Activated CD4-positive, alpha-beta memory T cell treated with anti-CD3 and anti-CD28 coated beads, Interleukin-2, amount 10 ng/mL, durations not matched to agents 7 days and 5 days (primary cell): ENCODE measurements around the gene ITPRIPL1. TPM values are rescaled to one million over a fixed set of nuclear protein-coding genes. Genes with fewer than 3 reads are reported as not detected.
A peak's percentile ranks its signal among the peaks of the same experiment; 100 is the strongest.
"Not testable (repeated sequence)": the region's sequence is repeated elsewhere in the genome, so short reads cannot be mapped to it uniquely, and the experiment has no call there.

Experiments
- CTCF ChIA-PET: fragments of 350-600 bp; sonication (Branson Sonifier 250); formaldehyde crosslinking; loops from one replicate; lab custom pipeline; 2021; ENCODE audit warnings: antibody characterized with exemption, inconsistent platforms; lab: Charles Lee
- POLR2A ChIA-PET: fragments of 350-600 bp; sonication (Branson Sonifier 250); formaldehyde crosslinking; loops from one replicate; lab custom pipeline; 2021; ENCODE audit warnings: antibody characterized with exemption; lab: Charles Lee
- DNase-seq: peaks from one replicate; pipeline ENCODE4 v3.0.0-alpha.2; 2020
- H3K27ac Mint-ChIP-seq: one replicate; pipeline ENCODE4 v1.8.0; 2021; ENCODE audit warnings: mild to moderate bottlenecking, mixed read lengths
- H3K27me3 Mint-ChIP-seq: one replicate; pipeline ENCODE4 v1.8.0; 2021; ENCODE audit warnings: mixed read lengths
- H3K36me3 Mint-ChIP-seq: one replicate; pipeline ENCODE4 v1.8.0; 2021; ENCODE audit warnings: low read depth, mixed read lengths
- H3K4me1 Mint-ChIP-seq: one replicate; pipeline ENCODE4 v1.8.0; 2021; ENCODE audit warnings: mixed read lengths
- H3K4me3 Mint-ChIP-seq: one replicate; pipeline ENCODE4 v1.8.0; 2021; ENCODE audit warnings: mild to moderate bottlenecking, mixed read lengths
- H3K9me3 Mint-ChIP-seq: one replicate; pipeline ENCODE4 v1.8.0; 2021; ENCODE audit warnings: mixed read lengths
- total RNA-seq, 2 experiments: library from RNA; stranded (reverse); gene quantifications; one replicate each; pipeline ENCODE4 v1.2.3, GENCODE V29; 2021

Gene ITPRIPL1, protein sequence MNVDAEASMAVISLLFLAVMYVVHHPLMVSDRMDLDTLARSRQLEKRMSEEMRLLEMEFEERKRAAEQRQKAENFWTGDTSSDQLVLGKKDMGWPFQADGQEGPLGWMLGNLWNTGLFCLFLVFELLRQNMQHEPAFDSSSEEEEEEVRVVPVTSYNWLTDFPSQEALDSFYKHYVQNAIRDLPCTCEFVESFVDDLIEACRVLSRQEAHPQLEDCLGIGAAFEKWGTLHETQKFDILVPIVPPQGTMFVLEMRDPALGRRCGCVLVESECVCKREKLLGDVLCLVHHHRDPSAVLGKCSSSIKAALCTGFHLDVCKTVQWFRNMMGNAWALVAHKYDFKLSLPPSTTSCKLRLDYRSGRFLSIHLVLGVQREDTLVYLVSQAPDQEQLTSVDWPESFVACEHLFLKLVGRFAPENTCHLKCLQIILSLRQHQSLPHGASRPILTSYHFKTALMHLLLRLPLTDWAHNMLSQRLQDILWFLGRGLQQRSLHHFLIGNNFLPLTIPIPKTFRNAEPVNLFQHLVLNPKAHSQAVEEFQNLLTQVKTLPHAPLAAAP
- total RNA-seq = 10 to 100 TPM; 43.7 to 46.3 TPM

DNA sequence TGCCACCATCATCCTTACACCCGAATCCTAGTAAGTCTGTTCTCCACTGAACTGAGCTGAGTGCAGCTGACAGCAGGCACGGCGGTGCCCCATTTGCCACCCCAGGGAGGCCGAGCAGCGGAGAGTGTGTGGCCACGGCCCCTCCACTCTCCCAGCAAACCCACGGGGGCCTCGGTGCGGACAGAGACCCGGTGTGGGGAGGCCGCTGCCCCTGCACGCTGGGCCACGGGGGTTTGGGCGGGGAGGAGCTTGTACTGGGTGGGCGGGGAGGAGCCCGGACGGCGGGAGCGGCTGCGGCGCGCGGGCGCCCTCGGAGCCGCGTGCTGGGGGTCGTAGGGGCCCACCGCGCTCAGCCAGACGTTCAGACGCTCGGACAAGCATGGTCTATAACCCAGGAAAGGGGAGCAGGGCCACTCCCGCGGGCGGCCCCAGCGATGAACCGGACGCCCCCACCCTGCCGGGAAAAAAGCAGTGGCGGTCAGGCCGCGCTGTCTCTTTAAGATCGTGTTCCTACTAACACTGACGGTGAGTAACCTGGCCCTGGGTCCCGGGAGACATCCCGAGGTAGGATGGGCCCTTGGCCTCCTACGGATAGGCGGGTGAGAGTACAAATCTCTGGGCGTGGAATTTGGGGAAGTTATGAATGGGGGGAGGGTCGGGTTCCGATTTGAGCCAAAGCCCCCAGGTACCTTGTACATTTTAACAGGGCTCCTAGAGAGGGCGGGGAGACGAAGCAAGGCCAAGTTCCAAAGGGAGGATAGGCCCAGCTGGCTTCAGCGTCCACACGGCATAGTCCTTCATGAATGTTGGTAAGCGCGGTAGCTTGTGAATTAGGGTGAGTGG is at the start of gene ITPRIPL1:
Gene ITPRIPL1, plus strand, starts transcription at position 277 of the 843 bp plus-strand sequence. Its CDS starts 523 bp downstream, at position 800.
- Mint-ChIP-seq H3K9me3 (no peaks in the 10 kb centered on the region), H3K27me3 (no peaks in the 10 kb centered on the region), H3K36me3 (peaks cover 49% of the 10 kb centered on the region), H3K27ac (peak within 1 kb of the TSS; percentile 90), H3K4me3 (peak within 1 kb of the TSS; percentile 89), H3K4me1 (peaks cover 68% of the 10 kb centered on the region)
- DNase-seq = peak; percentile 43
- ChIA-PET CTCF (interaction anchor here (0.7 to 3.5 kb wide), 9 partner anchors 10 to 212 kb away, joined by 3 to 28 read pairs (median 3); partner anchors contain the start of gene NCAPH), POLR2A (interaction anchor here (0.6 to 11.7 kb wide), 10 partner anchors 9 to 213 kb away, joined by 3 to 422 read pairs (median 4); partner anchors contain the start of genes ARID5A, NCAPH, SNRNP200 and STARD7)

DNA sequence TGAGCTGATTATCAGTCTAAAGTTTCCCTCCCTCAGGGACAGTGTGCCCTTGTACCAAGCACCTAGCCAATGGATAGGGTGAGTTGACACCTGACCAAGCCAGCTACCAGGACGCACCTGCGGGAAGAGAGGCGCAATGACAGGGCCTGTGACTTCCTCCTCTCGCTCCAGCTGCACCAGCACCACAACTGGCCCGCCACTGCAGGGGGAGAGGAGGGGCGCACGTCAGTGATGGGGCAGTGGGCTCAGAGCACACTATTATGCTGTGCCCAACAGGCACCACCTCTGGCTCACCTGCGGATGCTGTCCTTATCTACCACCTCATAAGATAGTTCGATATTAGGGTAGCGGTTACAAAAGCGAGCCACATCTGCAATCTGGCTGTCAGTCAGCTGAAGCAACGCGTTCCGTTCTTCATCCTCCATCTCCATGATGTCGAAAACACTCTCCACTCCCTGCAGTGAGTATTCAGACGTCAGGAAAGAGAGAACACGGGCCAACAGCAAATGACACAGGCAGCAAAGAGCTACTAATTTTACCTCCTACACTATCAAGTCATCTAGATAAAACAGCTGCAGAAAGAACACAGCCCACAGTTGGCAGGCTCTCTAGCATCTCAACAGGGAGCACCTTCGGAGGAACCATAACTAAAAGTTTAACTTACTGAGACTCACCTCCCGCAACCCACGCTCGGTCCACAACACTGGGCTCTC is 48.2 kb upstream of the ITPRIPL1 start:
- no peak overlapping the region for H3K27ac Mint-ChIP-seq
- peaks cover 78% of the 10 kb centered on the region for H3K36me3 Mint-ChIP-seq
- H3K27me3 Mint-ChIP-seq = no peaks in the 10 kb centered on the region
- no peaks in the 10 kb centered on the region for H3K9me3 Mint-ChIP-seq
- H3K4me1 Mint-ChIP-seq = no peaks in the 10 kb centered on the region
- ChIA-PET CTCF (no interaction called here), POLR2A (interaction anchor here (0.9 kb wide), 1 partner anchor 10 kb away, joined by 3 read pairs; no protein-coding TSS in a partner anchor)
- H3K4me3 Mint-ChIP-seq = no peak overlapping the region
- DNase-seq = no peak

DNA sequence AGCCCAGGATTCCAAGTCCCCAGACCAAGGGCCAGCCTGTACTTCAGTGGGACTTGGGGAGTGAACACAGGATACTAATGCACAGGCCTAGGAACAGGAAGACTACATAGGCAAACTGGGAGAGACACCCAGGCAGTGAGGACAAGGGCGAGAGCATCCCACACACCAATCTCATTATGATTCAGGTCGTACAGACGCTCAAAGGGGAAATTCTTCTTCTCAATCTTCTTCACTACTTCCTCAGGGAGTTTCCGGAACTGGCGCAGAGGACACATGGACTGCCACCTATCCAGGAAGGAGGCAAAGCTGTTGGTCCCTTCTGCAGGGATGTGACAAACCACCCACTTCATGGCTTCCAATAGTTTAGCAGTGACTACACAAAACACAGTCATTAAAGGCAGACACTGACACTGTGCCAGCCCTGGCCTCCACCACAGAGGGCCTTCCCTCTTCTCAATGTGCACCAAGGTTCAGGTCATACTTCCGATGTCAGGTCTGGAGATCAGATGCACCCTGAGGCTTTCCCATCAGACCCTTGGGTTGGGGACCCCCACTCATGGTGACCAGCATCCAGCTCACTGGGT is 37.8 kb upstream of the ITPRIPL1 start:
- no peak for DNase-seq
- H3K27me3 Mint-ChIP-seq = no peaks in the 10 kb centered on the region
- H3K9me3 Mint-ChIP-seq = no peaks in the 10 kb centered on the region
- H3K27ac Mint-ChIP-seq = no peak overlapping the region
- no peaks in the 10 kb centered on the region for H3K4me1 Mint-ChIP-seq
- ChIA-PET CTCF (no interaction called here), POLR2A (interaction anchor here (1.3 to 1.4 kb wide), 3 partner anchors 19 to 79 kb away, joined by 3 read pairs; partner anchors contain the start of genes NCAPH and STARD7)
- peaks cover 91% of the 10 kb centered on the region for H3K36me3 Mint-ChIP-seq
- no peak overlapping the region for H3K4me3 Mint-ChIP-seq

DNA sequence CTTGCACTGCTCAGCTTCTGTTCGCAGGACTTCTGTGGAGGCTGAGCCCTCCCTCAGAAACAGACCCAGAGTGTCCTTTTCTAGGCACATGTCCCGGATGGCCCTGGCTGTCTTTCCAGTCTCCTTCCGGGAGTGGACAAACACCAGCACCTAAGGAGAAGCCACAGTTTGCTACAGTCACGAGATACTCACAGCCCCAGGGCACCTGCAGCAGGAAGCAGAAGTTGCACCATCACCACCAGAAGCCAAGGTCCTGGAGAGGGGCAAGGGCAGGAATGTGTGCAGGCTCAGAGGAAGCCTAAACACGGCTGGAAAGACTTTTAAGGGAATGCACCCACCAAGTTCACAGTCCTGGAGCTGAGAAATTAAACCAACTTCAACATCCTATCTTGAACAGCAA is 33.4 kb upstream of the ITPRIPL1 start:
- Mint-ChIP-seq H3K27ac (no peak overlapping the region), H3K36me3 (peaks cover 93% of the 10 kb centered on the region), H3K4me3 (no peak overlapping the region), H3K9me3 (no peaks in the 10 kb centered on the region), H3K4me1 (no peaks in the 10 kb centered on the region), H3K27me3 (no peaks in the 10 kb centered on the region)
- DNase-seq = no peak
- POLR2A ChIA-PET = interaction anchor here (2.7 kb wide), 1 partner anchor 10 kb away, joined by 7 read pairs; no protein-coding TSS in a partner anchor
- CTCF ChIA-PET = interaction anchor here (1.3 to 1.5 kb wide), 2 partner anchors 28 to 262 kb away, joined by 3 read pairs; no protein-coding TSS in a partner anchor

DNA sequence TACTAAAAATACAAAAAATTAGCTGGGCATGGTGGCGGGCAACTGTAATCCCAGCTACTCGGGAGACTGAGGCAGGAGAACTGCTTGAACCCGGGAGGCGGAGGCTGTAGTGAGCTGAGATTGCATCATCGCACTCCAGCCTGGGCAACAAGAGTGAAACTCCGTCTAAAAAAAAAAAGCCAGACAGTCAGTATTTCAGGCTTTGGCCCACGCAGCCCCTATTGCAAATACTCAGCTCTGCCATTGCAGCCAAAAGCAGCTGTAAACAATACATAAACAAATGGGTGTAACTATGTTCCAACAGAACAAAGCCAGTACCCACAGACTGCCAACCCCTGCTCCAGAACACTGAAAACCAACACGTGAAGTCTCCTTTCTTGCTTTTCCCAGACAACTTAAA is 30.8 kb upstream of the ITPRIPL1 start:
- CTCF ChIA-PET, H3K27me3 Mint-ChIP-seq, DNase-seq, H3K27ac Mint-ChIP-seq, H3K4me3 Mint-ChIP-seq, H3K9me3 Mint-ChIP-seq, H3K4me1 Mint-ChIP-seq: not testable (repeated sequence)
- POLR2A ChIA-PET = interaction anchor here (1.6 kb wide), 1 partner anchor 10 kb away, joined by 8 read pairs; no protein-coding TSS in a partner anchor
- H3K36me3 Mint-ChIP-seq = peaks cover 93% of the 10 kb centered on the region

DNA sequence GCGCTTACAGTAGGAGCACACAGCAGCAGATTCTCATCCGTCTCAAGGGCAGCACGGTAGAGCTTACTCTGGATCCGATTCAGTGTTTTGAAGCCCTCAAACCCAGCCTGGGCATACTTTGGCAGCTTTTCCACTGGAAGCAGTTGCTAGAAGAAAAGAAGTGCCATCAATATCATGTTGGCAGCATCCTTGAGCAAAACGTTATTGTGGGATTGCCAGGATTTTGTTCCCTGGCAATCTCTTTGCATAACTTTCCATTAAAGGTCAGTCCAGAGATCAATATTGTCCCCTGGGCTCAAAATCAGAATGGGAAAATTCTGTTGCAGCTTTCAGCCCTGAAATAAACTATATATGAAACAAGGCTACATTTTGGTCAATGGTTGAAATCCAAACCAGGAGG is 28.2 kb upstream of the ITPRIPL1 start:
- H3K36me3 Mint-ChIP-seq = peaks cover 87% of the 10 kb centered on the region
- ChIA-PET POLR2A (no interaction called here), CTCF (no interaction called here)
- no peak for DNase-seq
- H3K4me3 Mint-ChIP-seq = no peak overlapping the region
- H3K27me3 Mint-ChIP-seq = no peaks in the 10 kb centered on the region
- H3K4me1 Mint-ChIP-seq = peaks cover 12% of the 10 kb centered on the region
- peak overlapping the region; percentile 24 for H3K27ac Mint-ChIP-seq
- H3K9me3 Mint-ChIP-seq = no peaks in the 10 kb centered on the region

DNA sequence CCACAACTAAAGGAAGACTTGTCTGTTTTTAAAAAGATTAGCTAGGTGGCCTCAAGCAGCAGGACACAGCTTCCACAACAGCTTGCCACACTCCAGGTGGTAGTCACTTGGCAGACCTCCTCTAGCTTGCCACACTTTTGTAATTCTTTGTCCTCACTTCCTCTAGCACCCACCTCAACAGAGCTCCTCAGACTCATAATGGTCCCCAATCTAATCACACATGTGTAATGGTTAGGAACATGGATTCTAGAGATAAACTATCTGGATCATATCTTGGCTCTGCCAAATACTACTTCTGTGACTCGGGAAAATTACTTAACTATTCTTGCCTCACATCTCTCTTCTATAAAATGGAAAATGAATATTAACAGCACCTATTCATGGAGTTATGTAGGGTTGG is 23.3 kb upstream of the ITPRIPL1 start:
- H3K4me3 Mint-ChIP-seq = no peak overlapping the region
- H3K27ac Mint-ChIP-seq = peak overlapping the region; percentile 53
- POLR2A ChIA-PET = interaction anchor here (1.2 to 2.8 kb wide), 5 partner anchors 11 to 34 kb away, joined by 3 to 13 read pairs (median 7); partner anchors contain the start of genes ITPRIPL1 and NCAPH
- H3K27me3 Mint-ChIP-seq = no peaks in the 10 kb centered on the region
- CTCF ChIA-PET = interaction anchor here (0.6 to 1.3 kb wide), 3 partner anchors 20 to 39 kb away, joined by 4 read pairs; no protein-coding TSS in a partner anchor
- DNase-seq = no peak
- H3K9me3 Mint-ChIP-seq = no peaks in the 10 kb centered on the region
- peaks cover 55% of the 10 kb centered on the region for H3K4me1 Mint-ChIP-seq
- H3K36me3 Mint-ChIP-seq = peaks cover 88% of the 10 kb centered on the region

DNA sequence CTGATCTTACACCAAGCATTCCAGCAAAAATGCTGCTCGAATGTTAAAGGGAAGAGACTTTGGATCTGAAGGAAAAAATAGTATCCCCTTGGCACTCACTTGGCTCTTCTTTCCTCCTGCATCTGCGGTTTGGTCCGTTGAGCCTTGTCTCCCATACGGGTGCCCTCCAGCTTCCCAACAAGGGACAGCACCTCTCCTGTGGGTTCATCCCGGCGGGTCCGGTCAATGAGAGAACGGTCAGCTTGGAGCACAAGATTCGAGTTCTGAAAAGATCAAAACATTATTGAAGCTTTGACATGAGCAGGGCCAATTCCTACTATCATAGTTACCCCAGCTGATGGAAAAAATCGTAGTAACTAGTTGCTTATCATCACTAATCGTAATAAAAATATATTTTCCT is 20.5 kb upstream of the ITPRIPL1 start:
- ChIA-PET POLR2A (interaction anchor here (0.6 to 10.8 kb wide), 18 partner anchors 9 to 290 kb away, joined by 3 to 244 read pairs (median 5); partner anchors contain the start of genes ITPRIPL1 and NCAPH), CTCF (interaction anchor here (0.8 to 2.6 kb wide), 7 partner anchors 16 to 250 kb away, joined by 3 to 14 read pairs (median 4); partner anchors contain the start of gene ITPRIPL1)
- DNase-seq = no peak
- Mint-ChIP-seq H3K27ac (peak overlapping the region; percentile 98), H3K4me3 (peak overlapping the region; percentile 100), H3K9me3 (no peaks in the 10 kb centered on the region), H3K27me3 (no peaks in the 10 kb centered on the region), H3K36me3 (peaks cover 61% of the 10 kb centered on the region), H3K4me1 (peaks cover 66% of the 10 kb centered on the region)

DNA sequence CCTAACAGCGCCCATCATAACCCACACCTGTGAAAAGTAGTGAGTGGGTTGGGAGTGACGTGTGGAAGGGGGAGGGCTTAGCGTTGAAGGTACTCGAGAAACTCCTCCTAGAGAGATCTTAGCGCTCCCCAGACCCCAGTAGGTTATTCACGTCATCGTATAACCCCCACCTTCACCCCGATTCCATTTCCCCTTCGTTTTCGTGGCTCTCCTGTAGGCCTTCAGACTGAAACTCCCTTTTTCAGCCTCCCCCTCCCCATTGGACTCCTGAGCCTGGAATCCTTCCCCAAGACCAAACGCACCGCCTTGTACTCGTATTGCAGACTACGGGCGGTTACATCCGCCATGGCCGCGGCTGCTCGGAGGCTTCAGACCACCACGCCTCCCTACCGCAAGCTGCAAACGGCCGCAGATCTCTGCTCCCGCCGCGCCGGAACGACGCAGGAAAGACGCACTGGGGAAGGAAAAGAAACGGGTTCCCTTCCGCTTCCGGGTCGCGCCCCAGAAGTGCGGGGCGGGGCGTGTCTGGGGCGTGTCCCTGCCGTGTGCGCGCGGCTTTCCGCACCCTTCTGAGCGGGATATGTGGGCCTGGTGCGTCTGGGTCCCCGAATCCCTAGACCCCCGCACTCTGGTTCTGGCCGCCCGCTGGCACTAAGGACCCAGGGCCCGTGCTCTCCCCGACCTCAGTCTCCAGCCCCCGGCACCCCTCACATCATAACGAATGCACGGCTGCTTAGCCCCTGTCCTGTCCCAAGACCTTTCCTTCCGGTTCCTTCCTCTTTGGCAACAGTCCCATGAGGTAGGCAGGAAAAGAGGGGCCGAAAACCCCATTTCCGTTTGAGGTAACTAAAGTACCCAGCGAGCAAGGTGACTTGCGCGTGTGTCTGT is 19.8 kb upstream of the ITPRIPL1 start, which contains the start of gene SNRNP200:
Gene SNRNP200, minus strand, starts transcription at position 456 of the 888 bp plus-strand sequence. Its CDS starts 109 bp downstream, at position 347.
- CTCF ChIA-PET = interaction anchor here (0.8 to 2.6 kb wide), 12 partner anchors 11 to 249 kb away, joined by 3 to 14 read pairs (median 4); partner anchors contain the start of gene ITPRIPL1
- peak; percentile 93 for DNase-seq
- no peaks in the 10 kb centered on the region for H3K27me3 Mint-ChIP-seq
- H3K27ac Mint-ChIP-seq = peak within 1 kb of the TSS; percentile 98
- H3K36me3 Mint-ChIP-seq = peaks cover 56% of the 10 kb centered on the region
- no peaks in the 10 kb centered on the region for H3K9me3 Mint-ChIP-seq
- POLR2A ChIA-PET = interaction anchor here (0.6 to 10.8 kb wide), 25 partner anchors 8 to 289 kb away, joined by 3 to 244 read pairs (median 5); partner anchors contain the start of genes ITPRIPL1 and NCAPH
- peaks cover 71% of the 10 kb centered on the region for H3K4me1 Mint-ChIP-seq
- H3K4me3 Mint-ChIP-seq = peak within 1 kb of the TSS; percentile 100

DNA sequence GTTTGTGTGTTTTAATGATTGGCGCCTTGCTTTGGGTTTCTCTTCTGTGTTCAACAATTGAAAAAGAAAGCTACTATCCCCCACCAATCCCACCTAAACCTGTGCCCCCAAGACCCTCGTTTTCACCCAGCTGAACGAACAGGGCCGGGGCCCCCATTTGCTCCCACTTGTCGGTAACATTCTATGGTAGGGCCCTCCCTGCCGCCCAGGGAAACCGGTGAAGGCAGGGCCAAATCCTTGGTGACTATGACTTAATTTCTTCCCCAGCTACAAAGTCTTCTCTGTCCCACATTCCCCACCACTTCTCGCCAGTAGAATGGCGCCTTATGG is 19.2 kb upstream of the ITPRIPL1 start:
- peaks cover 69% of the 10 kb centered on the region for H3K4me1 Mint-ChIP-seq
- H3K27me3 Mint-ChIP-seq = no peaks in the 10 kb centered on the region
- H3K9me3 Mint-ChIP-seq = no peaks in the 10 kb centered on the region
- no peak for DNase-seq
- H3K27ac Mint-ChIP-seq = peak overlapping the region; percentile 98
- POLR2A ChIA-PET = interaction anchor here (0.7 to 10.8 kb wide), 15 partner anchors 8 to 232 kb away, joined by 3 to 244 read pairs (median 6); partner anchors contain the start of genes ITPRIPL1 and NCAPH
- H3K4me3 Mint-ChIP-seq = peak overlapping the region; percentile 100
- H3K36me3 Mint-ChIP-seq = peaks cover 53% of the 10 kb centered on the region
- CTCF ChIA-PET = interaction anchor here (0.8 to 2.6 kb wide), 7 partner anchors 10 to 203 kb away, joined by 3 to 14 read pairs (median 4); no protein-coding TSS in a partner anchor
